Keratinocyte (primary cell): Measurements from ENCODE around the gene SLC13A5. TPM values are rescaled to one million over a fixed set of nuclear protein-coding genes. Genes with fewer than 3 reads are reported as not detected.

ENCODE experiments used
- DNase-seq: peaks from one replicate; pipeline ENCODE4 v3.0.0-alpha.2; 2011; ENCODE audit warnings: low read depth, missing footprints, low spot score
- FAIRE-seq: peaks from 2 replicates; lab custom pipeline; 2011; peaks lifted over from hg19 to GRCh38; lab: Jason Lieb, UNC
- H2AFZ ChIP-seq: 2 replicates; pipeline ENCODE4 v1.6.0; 2012; ENCODE audit warnings: low read length, control low read depth, inconsistent platforms; ENCODE audit not compliant: control insufficient read depth
- H3K27ac ChIP-seq: 2 replicates; pipeline ENCODE4 v1.5.1; 2011; ENCODE audit warnings: low read length; ENCODE audit not compliant: control insufficient read depth, insufficient read depth
- H3K27me3 ChIP-seq: 3 replicates; pipeline ENCODE4 v1.6.0; 2011; ENCODE audit warnings: low read length; ENCODE audit not compliant: control insufficient read depth, insufficient read depth; ENCODE audit errors: extremely low read depth
- H3K36me3 ChIP-seq, 2 experiments: 2 replicates in 1 of 2; 3 replicates in 1 of 2; pipeline ENCODE4 v1.5.1; 2011; ENCODE audit warnings: low read length in 2 of 2, mild to moderate bottlenecking in 1 of 2; ENCODE audit not compliant: control insufficient read depth in 2 of 2, insufficient read depth in 2 of 2; ENCODE audit errors: extremely low read depth in 1 of 2
- H3K4me1 ChIP-seq: 3 replicates; pipeline ENCODE4 v1.5.1; 2011; ENCODE audit warnings: low read length; ENCODE audit not compliant: control insufficient read depth, insufficient read depth; ENCODE audit errors: extremely low read depth
- H3K4me2 ChIP-seq: 3 replicates; pipeline ENCODE4 v1.6.0; 2011; ENCODE audit warnings: low read depth, low read length; ENCODE audit not compliant: control insufficient read depth, insufficient read depth; ENCODE audit errors: extremely low read depth
- H3K4me3 ChIP-seq, 3 experiments: fragments of 200-600 bp in 1 of 3; sonication (generic) in 1 of 3; 2 replicates in 2 of 3; 3 replicates in 1 of 3; pipeline ENCODE4 v1.5.1; 2011 to 2016; ENCODE audit warnings: low read length in 3 of 3, mild to moderate bottlenecking in 3 of 3, control low read depth in 2 of 3, inconsistent platforms in 1 of 3, low read depth in 1 of 3, mixed read lengths in 1 of 3, mixed run types in 1 of 3, moderate library complexity in 1 of 3; ENCODE audit not compliant: control insufficient read depth in 2 of 3, insufficient read depth in 2 of 3; ENCODE audit errors: extremely low read depth in 1 of 3
- H3K79me2 ChIP-seq: 2 replicates; pipeline ENCODE4 v1.6.0; 2012; ENCODE audit warnings: low read length; ENCODE audit not compliant: control insufficient read depth, insufficient read depth
- H3K9ac ChIP-seq: 3 replicates; pipeline ENCODE4 v1.6.0; 2011; ENCODE audit warnings: low read length; ENCODE audit not compliant: control insufficient read depth, insufficient read depth; ENCODE audit errors: extremely low read depth
- H3K9me1 ChIP-seq: 3 replicates; pipeline ENCODE4 v1.6.0; 2011; ENCODE audit warnings: low read length; ENCODE audit not compliant: control insufficient read depth, insufficient read depth; ENCODE audit errors: extremely low read depth
- H3K9me3 ChIP-seq: 2 replicates; pipeline ENCODE4 v1.5.1; 2012; ENCODE audit warnings: low read depth, low read length; ENCODE audit not compliant: control insufficient read depth
- H4K20me1 ChIP-seq: 3 replicates; pipeline ENCODE4 v1.6.0; 2011; ENCODE audit warnings: low read length; ENCODE audit not compliant: control insufficient read depth, insufficient read depth; ENCODE audit errors: extremely low read depth
- EZH2 ChIP-seq: IDR thresholded peaks from one replicate; pipeline ENCODE4 v1.6.1; 2012; ENCODE audit warnings: inconsistent platforms, mild to moderate bottlenecking, low read length, moderate library complexity
- dilution Hi-C: fragments of 300-500 bp; cut with MboI; formaldehyde crosslinking; loops from one replicate; pipeline ENCODE4 v1.7.0; 2020; ENCODE audit warnings: low sequenced_read_pairs; ENCODE audit not compliant: extremely low pct_ligation_motif_present
- polyA plus RNA-seq, 5 experiments: library from polyadenylated mRNA; depleted of rRNA in 3 of 5; stranded (reverse) in 3 of 5; stranded (forward) in 1 of 5; unstranded in 1 of 5; fragments of >200 nt; gene quantifications; 1 replicate in 1 of 5; 2 replicates in 3 of 5; 3 replicates in 1 of 5; pipeline versions ENCODE4 v1.2.1 to v1.2.3, GENCODE V29; 2011 to 2012; ENCODE audit warnings: missing spikeins in 2 of 5, low read depth in 1 of 5, low replicate concordance in 1 of 5
- TF ChIP-seq, protein P1 (sequence below), 3 experiments: IDR thresholded peaks in 1 of 3; conservative IDR thresholded peaks in 1 of 3; optimal IDR thresholded peaks in 1 of 3; 2 replicates in 2 of 3; 3 replicates in 1 of 3; pipeline versions ENCODE3 to v1.5.1; 2011; ENCODE audit warnings: low read length in 3 of 3, mild to moderate bottlenecking in 3 of 3, moderate library complexity in 2 of 3, control low read depth in 1 of 3, inconsistent platforms in 1 of 3; ENCODE audit not compliant: insufficient read depth in 2 of 3; ENCODE audit errors: extremely low read depth in 1 of 3

SLC13A5 gene
- polyA plus RNA-seq, 1 donor (not counting 4 experiments of a cell fraction or from before 2014, with no cell fraction given), result 0.14 TPM

DNA sequence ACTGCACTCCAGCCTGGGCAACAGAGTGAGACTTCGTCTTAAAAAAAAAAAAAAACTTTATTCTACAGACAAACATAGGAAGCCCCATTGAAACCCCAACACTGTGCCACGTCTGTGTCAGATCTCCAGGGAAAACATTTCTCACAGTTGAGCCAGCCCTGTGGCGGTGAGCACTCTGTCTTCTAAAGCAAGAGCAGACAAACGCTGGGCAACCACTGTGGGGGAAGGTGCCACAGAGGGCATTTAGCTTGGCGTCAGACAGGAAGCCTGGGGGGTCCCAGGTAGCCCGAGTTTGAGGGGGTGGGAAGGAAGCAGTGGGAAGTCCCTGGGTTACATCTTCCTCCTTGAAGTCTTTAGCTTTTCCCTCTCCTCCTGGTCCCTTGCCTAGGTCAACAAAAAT, 45.7 kb downstream of the SLC13A5 start:
- peaks cover 41% of the 10 kb centered on the region for H3K4me1 ChIP-seq
- no peaks in the 10 kb centered on the region for H4K20me1 ChIP-seq
- TF ChIP-seq, protein P1, sequence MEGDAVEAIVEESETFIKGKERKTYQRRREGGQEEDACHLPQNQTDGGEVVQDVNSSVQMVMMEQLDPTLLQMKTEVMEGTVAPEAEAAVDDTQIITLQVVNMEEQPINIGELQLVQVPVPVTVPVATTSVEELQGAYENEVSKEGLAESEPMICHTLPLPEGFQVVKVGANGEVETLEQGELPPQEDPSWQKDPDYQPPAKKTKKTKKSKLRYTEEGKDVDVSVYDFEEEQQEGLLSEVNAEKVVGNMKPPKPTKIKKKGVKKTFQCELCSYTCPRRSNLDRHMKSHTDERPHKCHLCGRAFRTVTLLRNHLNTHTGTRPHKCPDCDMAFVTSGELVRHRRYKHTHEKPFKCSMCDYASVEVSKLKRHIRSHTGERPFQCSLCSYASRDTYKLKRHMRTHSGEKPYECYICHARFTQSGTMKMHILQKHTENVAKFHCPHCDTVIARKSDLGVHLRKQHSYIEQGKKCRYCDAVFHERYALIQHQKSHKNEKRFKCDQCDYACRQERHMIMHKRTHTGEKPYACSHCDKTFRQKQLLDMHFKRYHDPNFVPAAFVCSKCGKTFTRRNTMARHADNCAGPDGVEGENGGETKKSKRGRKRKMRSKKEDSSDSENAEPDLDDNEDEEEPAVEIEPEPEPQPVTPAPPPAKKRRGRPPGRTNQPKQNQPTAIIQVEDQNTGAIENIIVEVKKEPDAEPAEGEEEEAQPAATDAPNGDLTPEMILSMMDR (optimal IDR thresholded peaks at IDR 0.05 in 1 of 3, IDR thresholded peaks at IDR 0.05 in 1 of 3, conservative IDR thresholded peaks at IDR 0.05 in 1 of 3; ENCODE audit: extremely low read depth in 1 of 3, insufficient read depth in 2 of 3, low read length in 3 of 3), result no peak
- TF ChIP-seq EZH2, result no peak
- FAIRE-seq (no peak), DNase-seq (no peak)
- H3K9ac ChIP-seq, result no peak overlapping the region
- no peak overlapping the region for H2AFZ ChIP-seq
- no peak overlapping the region for H3K4me3 ChIP-seq
- no peaks in the 10 kb centered on the region for H3K79me2 ChIP-seq
- dilution Hi-C loops, result no loop called here
- no peaks in the 10 kb centered on the region for H3K9me3 ChIP-seq
- no peaks in the 10 kb centered on the region for H3K27me3 ChIP-seq
- no peak overlapping the region for H3K4me2 ChIP-seq
- H3K36me3 ChIP-seq, result no peaks in the 10 kb centered on the region
- no peaks in the 10 kb centered on the region for H3K9me1 ChIP-seq
- H3K27ac ChIP-seq, result no peak overlapping the region

DNA sequence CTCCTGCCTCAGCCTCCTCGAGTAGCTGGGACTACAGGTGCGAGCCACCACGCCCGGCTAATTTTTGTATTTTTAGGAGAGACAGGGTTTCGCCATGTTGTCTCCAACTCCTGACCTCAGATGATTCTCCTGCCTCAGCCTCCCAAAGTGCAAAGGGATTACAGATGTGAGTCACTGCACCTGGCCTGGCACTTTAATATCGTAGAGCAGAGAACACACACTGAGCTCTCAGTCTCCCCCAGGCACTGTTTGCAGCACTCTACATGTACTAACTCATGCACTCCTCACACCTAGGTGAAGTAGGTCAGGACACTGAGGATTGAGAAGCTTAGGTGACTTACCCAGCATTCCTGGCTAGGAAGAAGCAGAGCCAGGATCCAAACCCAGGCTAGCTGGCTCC, 46.6 kb downstream of the SLC13A5 start:
- FAIRE-seq (peak; percentile 94), DNase-seq (peak; percentile 90)
- H2AFZ ChIP-seq, result peak overlapping the region; percentile 67
- H4K20me1 ChIP-seq, result no peaks in the 10 kb centered on the region
- no peaks in the 10 kb centered on the region for H3K9me3 ChIP-seq
- H3K36me3 ChIP-seq, result no peaks in the 10 kb centered on the region
- peak overlapping the region; percentile 48 for H3K9ac ChIP-seq
- peaks cover 40% of the 10 kb centered on the region for H3K4me1 ChIP-seq
- no peaks in the 10 kb centered on the region for H3K27me3 ChIP-seq
- dilution Hi-C loops, result no loop called here
- H3K79me2 ChIP-seq, result no peaks in the 10 kb centered on the region
- H3K9me1 ChIP-seq, result no peaks in the 10 kb centered on the region
- TF ChIP-seq, protein P1 (optimal IDR thresholded peaks at IDR 0.05 in 1 of 3, IDR thresholded peaks at IDR 0.05 in 1 of 3, conservative IDR thresholded peaks at IDR 0.05 in 1 of 3; ENCODE audit: extremely low read depth in 1 of 3, insufficient read depth in 2 of 3, low read length in 3 of 3), result no peak
- TF ChIP-seq EZH2, result no peak
- peak overlapping the region; percentile 63 for H3K4me2 ChIP-seq
- peak overlapping the region; percentile 74 for H3K27ac ChIP-seq
- H3K4me3 ChIP-seq, result no peak overlapping the region
